OCI-LY7 (cell line): ENCODE data around the gene TRPM3. TPM values are rescaled to one million over a fixed set of nuclear protein-coding genes. Genes with fewer than 3 reads are reported as not detected.

Experiments
- BruUV-seq: library from RNA; stranded (reverse); fragments of 400-500 nt; replicated peaks from 2 replicates; lab custom pipeline; 2021; lab: Mats Ljungman, UMichigan
- CTCF ChIA-PET: fragments of 300-600 bp; sonication (Branson Sonifier 250); formaldehyde crosslinking; loops from one replicate; lab custom pipeline; 2022; ENCODE audit warnings: antibody characterized with exemption; ENCODE audit not compliant: unreplicated experiment; lab: Charles Lee
- POLR2A ChIA-PET: fragments of 300-600 bp; sonication (Branson Sonifier 250); formaldehyde crosslinking; loops from one replicate; lab custom pipeline; 2022; ENCODE audit warnings: antibody characterized with exemption; lab: Charles Lee
- DNase-seq: peaks from one replicate; pipeline ENCODE4 v3.0.0-alpha.2; 2015; ENCODE audit warnings: low spot score
- H2AFZ ChIP-seq: fragments of 200-600 bp; sonication (generic), shearing (Covaris generic); 2 replicates; pipeline ENCODE4 v1.6.1; 2014; ENCODE audit warnings: mild to moderate bottlenecking, antibody characterized with exemption, low read length, moderate library complexity
- H3K27ac ChIP-seq: fragments of 200-600 bp; sonication (generic); 2 replicates; pipeline ENCODE4 v1.5.1; 2014; ENCODE audit warnings: mixed run types, low read depth, mild to moderate bottlenecking, moderate library complexity, low read length, inconsistent platforms; ENCODE audit not compliant: poor library complexity, severe bottlenecking
- H3K36me3 ChIP-seq: fragments of 200-600 bp; sonication (generic); 2 replicates; pipeline ENCODE4 v1.6.1; 2014; ENCODE audit warnings: mild to moderate bottlenecking, antibody characterized with exemption, low read length, moderate library complexity, mixed read lengths; ENCODE audit not compliant: insufficient read depth
- H3K4me1 ChIP-seq: fragments of 200-600 bp; sonication (generic); 2 replicates; pipeline ENCODE4 v1.5.1; 2014; ENCODE audit warnings: mild to moderate bottlenecking, low read length; ENCODE audit not compliant: insufficient read depth, poor library complexity, severe bottlenecking
- H3K4me2 ChIP-seq: fragments of 200-600 bp; sonication (generic); 2 replicates; pipeline ENCODE4 v1.6.1; 2014; ENCODE audit warnings: mild to moderate bottlenecking, low read length
- H3K4me3 ChIP-seq: fragments of 200-600 bp; sonication (generic); 2 replicates; pipeline ENCODE4 v1.5.1; 2014; ENCODE audit warnings: mild to moderate bottlenecking, low read depth, low read length; ENCODE audit not compliant: poor library complexity, severe bottlenecking
- H3K79me2 ChIP-seq: fragments of 200-600 bp; sonication (generic); 2 replicates; pipeline ENCODE4 v1.6.1; 2016; ENCODE audit warnings: low read depth, mild to moderate bottlenecking, low read length, moderate library complexity, mixed read lengths; ENCODE audit not compliant: insufficient read depth
- H3K9me2 ChIP-seq: fragments of 200-600 bp; sonication (generic); 2 replicates; pipeline ENCODE4 v1.6.1; 2016; ENCODE audit warnings: mild to moderate bottlenecking, low read length, mixed read lengths; ENCODE audit not compliant: insufficient read depth
- H3K9me3 ChIP-seq: fragments of 200-600 bp; sonication (generic); 2 replicates; pipeline ENCODE4 v1.6.1; 2014; ENCODE audit warnings: mild to moderate bottlenecking, mixed run types, low read length, mixed read lengths
- H4K20me1 ChIP-seq: fragments of 200-600 bp; sonication (generic); 2 replicates; pipeline ENCODE4 v1.6.1; 2014; ENCODE audit warnings: mild to moderate bottlenecking, antibody characterized with exemption, low read length, moderate library complexity, mixed read lengths; ENCODE audit not compliant: insufficient read depth
- EZH2phosphoT487 ChIP-seq: fragments of 200-600 bp; sonication (generic); IDR thresholded peaks from 2 replicates; pipeline ENCODE4 v1.6.1; 2018; ENCODE audit warnings: low read depth, borderline replicate concordance, mild to moderate bottlenecking, mixed run types, antibody characterized with exemption, low read length, moderate library complexity, mixed read lengths
- intact Hi-C: fragments of 100-400 bp; cut with micrococcal nuclease; formaldehyde crosslinking; loops from one replicate; pipeline ENCODE4 v1.10.0; 2022; ENCODE audit not compliant: unreplicated experiment
- microRNA-seq: library from miRNA; unstranded; fragments of <30 nt; microRNA quantifications from one replicate; pipeline ENCODE4 v1.2.0, GENCODE V29; 2022; ENCODE audit warnings: borderline replicate concordance
- small RNA-seq: library from RNA; depleted of rRNA; stranded (forward); fragments of <200 nt; gene quantifications from one replicate; pipeline ENCODE3, GENCODE V24; 2014
- total RNA-seq, 2 experiments: library from RNA; depleted of rRNA in 1 of 2; stranded (reverse); fragments of >200 nt in 1 of 2; shearing (Covaris generic) in 1 of 2; gene quantifications; 2 replicates each; pipeline ENCODE4 v1.2.3, GENCODE V29; 2014 to 2022
- TF ChIP-seq, protein P1 (sequence below): fragments of 200-600 bp; sonication (generic); conservative IDR thresholded peaks from 2 replicates; pipeline ENCODE4 v1.5.1; 2014; ENCODE audit warnings: mild to moderate bottlenecking, antibody characterized with exemption, low read length, moderate library complexity, mixed read lengths

The TRPM3 gene
- total RNA-seq, 2 experiments from 2014 or later = not detected

GRCh38 chr9:70479880-70480291, 641.5 kb downstream of the TRPM3 start:
- TF ChIP-seq, protein P1, sequence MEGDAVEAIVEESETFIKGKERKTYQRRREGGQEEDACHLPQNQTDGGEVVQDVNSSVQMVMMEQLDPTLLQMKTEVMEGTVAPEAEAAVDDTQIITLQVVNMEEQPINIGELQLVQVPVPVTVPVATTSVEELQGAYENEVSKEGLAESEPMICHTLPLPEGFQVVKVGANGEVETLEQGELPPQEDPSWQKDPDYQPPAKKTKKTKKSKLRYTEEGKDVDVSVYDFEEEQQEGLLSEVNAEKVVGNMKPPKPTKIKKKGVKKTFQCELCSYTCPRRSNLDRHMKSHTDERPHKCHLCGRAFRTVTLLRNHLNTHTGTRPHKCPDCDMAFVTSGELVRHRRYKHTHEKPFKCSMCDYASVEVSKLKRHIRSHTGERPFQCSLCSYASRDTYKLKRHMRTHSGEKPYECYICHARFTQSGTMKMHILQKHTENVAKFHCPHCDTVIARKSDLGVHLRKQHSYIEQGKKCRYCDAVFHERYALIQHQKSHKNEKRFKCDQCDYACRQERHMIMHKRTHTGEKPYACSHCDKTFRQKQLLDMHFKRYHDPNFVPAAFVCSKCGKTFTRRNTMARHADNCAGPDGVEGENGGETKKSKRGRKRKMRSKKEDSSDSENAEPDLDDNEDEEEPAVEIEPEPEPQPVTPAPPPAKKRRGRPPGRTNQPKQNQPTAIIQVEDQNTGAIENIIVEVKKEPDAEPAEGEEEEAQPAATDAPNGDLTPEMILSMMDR = no peak
- no peak for TF ChIP-seq EZH2phosphoT487
- Histone ChIP-seq H2AFZ (no peak overlapping the region), H3K27ac (no peak overlapping the region), H3K36me3 (no peaks in the 10 kb centered on the region), H4K20me1 (no peaks in the 10 kb centered on the region), H3K9me2 (no peaks in the 10 kb centered on the region), H3K4me3 (no peak overlapping the region), H3K4me2 (no peak overlapping the region), H3K4me1 (no peaks in the 10 kb centered on the region), H3K9me3 (no peaks in the 10 kb centered on the region), H3K79me2 (no peaks in the 10 kb centered on the region)
- intact Hi-C loops = loop anchor here (5.0 kb wide), 1 partner anchor 138 kb away; no protein-coding TSS in a partner anchor
- ChIA-PET CTCF (no interaction called here), POLR2A (interaction anchor here (0.6 kb wide), 1 partner anchor 27 kb away, joined by 4 read pairs; no protein-coding TSS in a partner anchor)
- DNase-seq = no peak
- BruUV-seq = no TSS peak

Small RNAs within 50 kb of the gene (microRNA-seq; reads per million reads assigned to microRNA genes)
- gene MIR204 = 2.3 reads per million

Small RNAs within 50 kb of the gene (small RNA-seq; reads per million reads assigned to genes)
- not detected for gene MIR204
- gene RN7SL726P = not detected
